Activated CD8-positive, alpha-beta memory T cell treated with anti-CD3 and anti-CD28 coated beads for 48 hours (primary cell): ENCODE data around the gene CHTOP.
"Not testable (repeated sequence)": the region's sequence is repeated elsewhere in the genome, so short reads cannot be mapped to it uniquely, and the experiment has no call there.

ENCODE experiments used
- DNase-seq, 3 experiments: peaks; one replicate each; pipeline ENCODE4 v3.0.0-alpha.2; 2020; ENCODE audit warnings: low read depth in 2 of 3, low spot score in 2 of 3

Gene CHTOP, protein sequence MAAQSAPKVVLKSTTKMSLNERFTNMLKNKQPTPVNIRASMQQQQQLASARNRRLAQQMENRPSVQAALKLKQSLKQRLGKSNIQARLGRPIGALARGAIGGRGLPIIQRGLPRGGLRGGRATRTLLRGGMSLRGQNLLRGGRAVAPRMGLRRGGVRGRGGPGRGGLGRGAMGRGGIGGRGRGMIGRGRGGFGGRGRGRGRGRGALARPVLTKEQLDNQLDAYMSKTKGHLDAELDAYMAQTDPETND

GRCh38 chr1:153633754-153634665, at the start of gene CHTOP:
CHTOP (plus strand) TSS chr1:153634066; CDS start chr1:153636589, 2,523 bp downstream.
- peak; percentile 94 to 97 (median 96) for DNase-seq

DNA sequence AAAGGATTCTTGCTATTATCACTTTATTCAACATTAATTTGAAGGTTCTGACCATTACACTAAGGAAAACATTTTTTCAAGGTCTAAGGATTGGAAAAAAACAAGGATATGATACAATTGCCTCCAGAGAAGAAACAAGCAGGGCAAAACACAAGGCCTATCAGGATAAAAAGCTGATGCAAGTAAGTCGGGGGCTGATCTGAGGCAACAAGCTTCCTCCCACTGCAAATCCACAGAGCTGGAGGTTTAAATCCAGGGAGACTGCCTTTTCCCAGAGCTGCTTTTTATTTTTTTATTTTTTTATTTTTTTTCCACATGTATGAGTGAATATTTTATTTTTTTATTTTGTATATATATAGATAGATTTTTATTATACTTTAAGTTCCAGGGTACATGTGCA, 48.9 kb upstream of the CHTOP start:
- no peak for DNase-seq

- DNase-seq = no peak
Measured at GRCh38 chr1:153586347-153586746, 47.5 kb upstream of the CHTOP start.

DNA sequence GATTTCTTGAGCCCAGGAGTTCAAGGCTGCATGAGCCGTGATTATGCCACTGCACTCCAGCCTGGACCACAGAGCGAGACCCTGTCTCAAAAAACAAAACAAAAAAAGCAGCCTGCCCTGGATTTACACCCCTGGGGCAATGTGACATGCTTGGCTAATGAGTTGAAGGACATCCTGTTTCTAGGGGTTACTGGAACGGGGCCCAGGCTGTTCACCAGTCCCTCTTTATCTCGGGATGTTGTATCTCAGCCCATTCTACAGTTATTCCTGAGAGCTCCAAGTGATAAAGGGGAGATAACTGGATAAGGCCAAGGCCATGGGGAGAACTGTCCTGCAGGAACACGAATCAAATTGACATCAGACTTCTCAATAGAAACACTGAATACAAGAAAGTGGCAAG, 46.6 kb upstream of the CHTOP start:
- no peak for DNase-seq

DNA sequence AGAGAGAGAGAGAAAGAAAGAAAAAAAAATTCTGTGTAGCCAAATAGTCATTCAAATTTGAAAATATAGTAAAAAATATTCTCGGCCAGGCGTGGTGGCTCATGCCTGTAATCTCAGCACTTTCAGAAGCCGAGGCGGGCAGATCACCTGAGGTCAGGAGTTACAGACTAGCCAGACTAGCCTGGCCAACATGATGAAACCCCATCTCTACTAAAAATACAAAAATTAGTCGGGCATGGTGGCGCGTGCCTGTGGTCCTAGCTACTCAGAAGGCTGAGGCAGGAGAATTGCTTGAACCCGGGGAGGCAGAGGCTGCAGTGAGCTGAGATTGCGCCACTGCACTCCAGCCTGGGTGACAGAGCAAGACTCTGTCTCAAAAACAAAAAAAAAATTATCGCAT, 45.8 kb upstream of the CHTOP start:
- not testable (repeated sequence) for DNase-seq

- no peak for DNase-seq
Measured at GRCh38 chr1:153588482-153588881, 45.4 kb upstream of the CHTOP start.

DNA sequence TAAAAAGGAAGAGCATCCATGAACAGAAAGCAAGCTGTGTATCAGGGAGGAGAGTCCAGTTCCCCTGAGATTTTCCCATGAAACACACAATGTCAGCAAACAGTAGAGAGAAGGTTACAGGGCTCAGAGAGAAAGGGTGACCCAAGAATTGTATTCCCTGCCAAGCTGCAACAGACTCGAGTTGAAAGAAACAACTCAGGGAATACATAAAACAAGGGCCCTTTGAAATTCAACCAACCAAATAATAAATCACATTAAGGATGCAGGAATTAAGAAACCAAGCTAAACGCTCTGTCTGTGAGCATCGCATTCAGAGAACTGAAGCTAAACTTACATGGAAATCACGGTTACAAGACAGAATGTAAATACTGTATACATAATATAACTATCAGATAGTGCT, 41.1 kb upstream of the CHTOP start:
- no peak for DNase-seq

GRCh38 chr1:153597206-153597605, 36.7 kb upstream of the CHTOP start:
- DNase-seq = no peak

- no peak for DNase-seq
Measured at GRCh38 chr1:153598309-153599172, 35.3 kb upstream of the CHTOP start.

- no peak for DNase-seq
Measured at GRCh38 chr1:153599847-153600246, 34.0 kb upstream of the CHTOP start.

DNA sequence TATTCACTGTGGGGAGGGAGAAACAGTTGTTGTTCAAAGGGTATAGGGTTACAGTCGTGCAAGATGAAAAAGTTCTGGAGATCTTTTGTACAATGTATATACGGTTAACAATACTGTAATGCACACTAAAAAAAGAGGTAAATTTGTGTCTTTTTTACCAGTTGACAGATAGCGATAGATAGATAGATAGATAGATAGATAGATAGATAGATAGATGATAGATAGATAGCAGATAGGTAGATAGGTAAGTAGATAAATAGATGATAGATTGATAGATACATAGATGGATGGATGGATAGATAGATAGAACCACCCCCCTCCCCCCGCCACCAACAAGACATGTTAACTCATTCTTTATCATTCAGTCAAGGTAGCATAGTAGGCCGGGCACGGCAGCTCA, 31.1 kb upstream of the CHTOP start:
- DNase-seq = no peak

DNA sequence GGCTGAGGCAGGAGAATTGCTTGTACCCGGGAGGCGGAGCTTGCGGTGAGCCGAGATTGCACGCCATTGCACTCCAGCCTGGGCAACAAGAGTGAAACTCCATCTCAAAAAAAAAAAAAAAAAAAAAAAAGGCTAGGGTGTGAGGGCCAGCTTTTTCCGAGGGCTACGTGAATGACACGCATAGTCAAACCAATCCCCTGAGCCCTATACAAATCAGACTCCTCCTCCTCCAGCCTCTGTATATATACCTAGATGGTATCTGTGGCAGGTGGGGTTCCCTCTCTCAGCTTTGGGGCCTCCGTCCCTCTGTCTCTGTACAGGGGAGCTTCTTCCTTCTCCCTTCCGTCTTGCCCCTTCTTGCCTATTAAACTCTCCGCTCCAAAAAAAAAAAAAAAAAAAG, 27.7 kb upstream of the CHTOP start:
- no peak for DNase-seq

GRCh38 chr1:153607381-153607780, 26.5 kb upstream of the CHTOP start:
- DNase-seq = no peak

DNA sequence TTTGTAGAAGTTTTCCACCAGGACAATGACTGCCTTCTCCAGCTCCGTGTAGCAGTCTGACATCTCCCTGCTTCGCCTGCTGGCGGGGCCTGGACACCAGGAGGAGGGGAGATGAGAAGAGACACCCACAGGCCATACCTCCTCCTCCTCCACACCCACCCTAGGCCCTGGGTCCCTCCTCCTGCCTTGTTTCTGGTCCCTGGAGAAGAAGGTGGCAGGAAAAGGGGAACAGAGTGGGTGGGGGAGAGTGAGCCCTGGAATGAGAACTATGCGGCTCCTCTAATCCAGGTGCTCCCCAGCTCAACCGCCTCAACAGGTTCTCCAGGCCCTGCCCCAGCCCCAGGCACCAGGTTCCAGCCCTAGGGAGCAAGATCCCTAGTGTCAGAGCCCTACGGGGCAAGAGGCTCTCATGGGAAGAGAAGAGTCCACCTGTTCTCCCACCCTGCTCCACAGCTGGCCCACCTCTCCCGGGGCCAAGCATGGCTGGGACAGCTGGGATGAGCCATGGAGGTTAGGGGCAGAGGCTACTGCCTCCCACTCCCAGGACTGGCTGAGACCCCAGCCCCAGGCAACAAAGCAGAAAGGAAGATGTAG, 25.7 kb upstream of the CHTOP start:
- DNase-seq = no peak

GRCh38 chr1:153608742-153609584, 24.9 kb upstream of the CHTOP start:
- no peak for DNase-seq

- no peak for DNase-seq
Measured at GRCh38 chr1:153609585-153609907, 24.3 kb upstream of the CHTOP start.

DNA sequence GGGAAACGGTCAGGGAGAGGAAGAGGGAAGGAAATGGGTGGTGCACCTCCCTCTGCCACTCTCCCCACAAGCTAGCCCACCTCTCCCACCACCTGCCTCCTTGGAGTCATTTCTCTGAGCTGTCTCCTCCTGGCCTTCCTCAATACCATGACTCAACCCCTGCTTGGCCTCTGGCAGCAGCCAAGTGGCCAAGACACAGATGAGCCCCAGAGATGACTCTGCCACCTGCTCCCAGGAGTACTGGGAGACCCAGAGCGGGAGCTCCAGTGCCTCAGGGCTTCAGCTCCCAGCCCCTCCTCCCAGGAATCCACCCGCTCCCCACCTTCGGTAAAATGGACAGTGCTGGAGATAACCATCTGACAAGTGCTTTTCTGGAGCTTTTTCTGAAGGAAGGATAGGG, 23.5 kb upstream of the CHTOP start:
- DNase-seq = no peak

DNA sequence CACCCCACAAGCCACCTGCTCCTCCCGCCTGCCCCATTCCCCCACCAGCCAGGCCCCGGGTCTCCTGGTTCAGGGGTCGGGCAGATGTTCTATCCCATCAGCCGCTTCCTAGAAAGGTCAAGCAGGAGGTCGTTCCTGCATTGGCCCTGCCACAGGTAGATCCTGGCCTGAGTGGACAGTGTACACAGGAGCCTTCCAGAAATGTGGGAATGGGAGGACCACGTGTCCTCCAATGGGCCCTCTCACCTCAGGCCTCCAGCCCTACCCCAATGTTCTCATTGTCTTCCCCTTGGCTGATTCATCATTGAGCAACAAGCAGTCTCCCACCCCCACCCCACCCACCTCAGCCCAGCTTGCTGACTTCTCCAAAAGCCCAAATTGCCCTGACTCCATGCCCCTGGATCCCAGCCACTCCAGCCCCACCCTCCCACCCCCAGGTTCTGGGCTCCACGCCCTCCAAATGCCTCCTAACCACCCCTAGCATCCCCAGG, 23.0 kb upstream of the CHTOP start:
- DNase-seq = no peak

DNA sequence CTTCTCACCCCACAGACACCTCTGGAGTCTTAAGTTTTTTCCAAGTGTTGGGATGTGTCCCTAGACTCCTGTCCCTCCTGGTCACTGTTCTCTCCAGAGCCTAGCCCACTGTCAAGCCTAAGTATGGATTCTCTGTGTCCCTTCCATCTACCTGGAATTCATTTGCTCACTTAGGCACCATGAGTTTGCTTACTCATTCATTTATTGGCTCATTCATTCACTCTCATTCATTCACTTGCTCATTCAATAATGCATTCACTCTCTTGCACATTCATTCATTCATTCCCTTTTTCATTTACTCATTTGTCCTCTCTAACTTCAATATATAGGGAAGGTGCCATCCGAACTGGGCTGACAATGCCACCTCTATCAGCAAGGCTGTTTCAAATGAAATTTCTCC, 22.5 kb upstream of the CHTOP start:
- DNase-seq = no peak

DNA sequence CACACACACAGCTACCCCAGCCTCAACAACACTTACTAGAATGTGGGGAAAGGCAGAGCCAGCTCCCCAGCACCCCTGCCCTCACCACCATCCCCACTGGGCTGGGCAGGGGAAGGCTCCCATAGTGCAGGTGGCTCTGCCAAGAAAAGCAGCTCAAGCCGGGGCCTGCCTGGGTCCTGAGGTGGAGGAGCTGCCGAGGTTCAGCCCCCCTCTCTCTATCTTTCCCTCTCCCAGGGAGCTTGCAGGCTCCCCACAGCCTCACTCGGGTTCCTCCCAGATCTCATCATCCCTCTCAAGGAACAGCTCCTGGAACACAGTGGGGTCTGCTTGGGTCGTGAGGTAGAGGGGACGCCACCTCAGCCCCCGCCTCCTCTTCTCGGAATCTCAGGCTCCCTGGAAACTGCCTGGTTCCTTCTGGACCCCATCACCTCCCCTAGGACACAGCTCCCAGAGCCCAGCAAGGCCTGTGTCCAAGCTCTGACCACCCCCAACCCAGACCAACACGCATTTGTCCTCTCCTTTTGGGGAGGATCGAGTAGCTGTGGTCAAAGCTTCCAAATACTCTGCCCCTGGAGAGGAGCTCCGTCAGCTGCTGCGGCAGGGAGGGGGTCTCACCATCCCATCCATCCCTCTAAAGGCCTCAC, 21.6 kb upstream of the CHTOP start:
- no peak for DNase-seq
